Measurements from ENCODE around the gene SIPA1L3.

SIPA1L3 gene

GRCh38 chr19:38072776-38073750 lies 166.1 kb downstream of the SIPA1L3 start:
- DNase-seq (ENCODE audit: low read depth) = no peak

- no peak for DNase-seq (ENCODE audit: low read depth)
These were observed 167.1 kb downstream of the SIPA1L3 start for GRCh38 chr19:38073841-38074685.

GRCh38 chr19:38076337-38076736 lies 169.3 kb downstream of the SIPA1L3 start:
- DNase-seq (ENCODE audit: low read depth) = no peak

- no peak for DNase-seq (ENCODE audit: low read depth)
These were observed 171.4 kb downstream of the SIPA1L3 start for GRCh38 chr19:38078302-38078930.

GRCh38 chr19:38079926-38080380 lies 172.9 kb downstream of the SIPA1L3 start:
- DNase-seq (ENCODE audit: low read depth) = peak; percentile 79

GRCh38 chr19:38081547-38082255 lies 174.7 kb downstream of the SIPA1L3 start:
- no peak for DNase-seq (ENCODE audit: low read depth)

- no peak for DNase-seq (ENCODE audit: low read depth)
These were observed 175.5 kb downstream of the SIPA1L3 start for GRCh38 chr19:38082256-38083118.

GRCh38 chr19:38084196-38084595 lies 177.2 kb downstream of the SIPA1L3 start:
- no peak for DNase-seq (ENCODE audit: low read depth)

GRCh38 chr19:38089440-38089839 lies 182.4 kb downstream of the SIPA1L3 start:
- no peak for DNase-seq (ENCODE audit: low read depth)

GRCh38 chr19:38093154-38093553 lies 186.1 kb downstream of the SIPA1L3 start:
- DNase-seq (ENCODE audit: low read depth) = no peak

- DNase-seq (ENCODE audit: low read depth) = no peak
These were observed 186.6 kb downstream of the SIPA1L3 start for GRCh38 chr19:38093587-38093986.

GRCh38 chr19:38095411-38096308 lies 188.7 kb downstream of the SIPA1L3 start:
- DNase-seq (ENCODE audit: low read depth) = peak; percentile 55

GRCh38 chr19:38099966-38100365 lies 193.0 kb downstream of the SIPA1L3 start:
- DNase-seq (ENCODE audit: low read depth) = no peak

- DNase-seq (ENCODE audit: low read depth) = no peak
These were observed 193.6 kb downstream of the SIPA1L3 start for GRCh38 chr19:38100589-38100988.

GRCh38 chr19:38101723-38102122 lies 194.7 kb downstream of the SIPA1L3 start:
- no peak for DNase-seq (ENCODE audit: low read depth)

GRCh38 chr19:38105574-38105973 lies 198.6 kb downstream of the SIPA1L3 start:
- DNase-seq (ENCODE audit: low read depth) = no peak

- no peak for DNase-seq (ENCODE audit: low read depth)
These were observed 200.1 kb downstream of the SIPA1L3 start for GRCh38 chr19:38107129-38107528.

GRCh38 chr19:38111898-38112297 lies 204.9 kb downstream of the SIPA1L3 start:
- DNase-seq (ENCODE audit: low read depth) = no peak

- no peak for DNase-seq (ENCODE audit: low read depth)
These were observed 207.6 kb downstream of the SIPA1L3 start for GRCh38 chr19:38114651-38115050.

All from GM04504 (cell line).